GM23338 (cell line): Measurements from ENCODE around the gene LRRC42. TPM values are rescaled to one million over a fixed set of nuclear protein-coding genes. Genes with fewer than 3 reads are reported as not detected.

Source experiments
- ATAC-seq: fragments of 200-7000 bp; cut with Tn5 transposase; 3 replicates; pipeline ENCODE4 v1.9.1; 2020
- DNase-seq: peaks from one replicate; pipeline ENCODE4 v3.0.0-alpha.2; 2015; ENCODE audit warnings: low spot score
- H2AFZ ChIP-seq: fragments of 200-600 bp; sonication (generic); 2 replicates; pipeline ENCODE4 v1.8.0; 2016; ENCODE audit warnings: antibody characterized with exemption, mild to moderate bottlenecking, moderate library complexity
- H3F3A ChIP-seq: fragments of 200-600 bp; sonication (generic); replicated peaks from 2 replicates; pipeline ENCODE4 v1.8.0; 2017; ENCODE audit warnings: antibody characterized with exemption, mixed run types, low read depth
- H3K27ac ChIP-seq: fragments of 200-600 bp; sonication (generic); 2 replicates; pipeline ENCODE4 v1.6.1; 2016; ENCODE audit warnings: low read depth
- H3K27me3 ChIP-seq: fragments of 200-600 bp; sonication (generic); 2 replicates; pipeline ENCODE4 v1.8.0; 2016; ENCODE audit warnings: mild to moderate bottlenecking, mixed run types, moderate library complexity; ENCODE audit not compliant: insufficient read depth
- H3K36me3 ChIP-seq: fragments of 200-600 bp; sonication (generic); 2 replicates; pipeline ENCODE4 v1.8.0; 2016; ENCODE audit warnings: mild to moderate bottlenecking; ENCODE audit not compliant: insufficient read depth
- H3K4me1 ChIP-seq: fragments of 200-600 bp; sonication (generic); 2 replicates; pipeline ENCODE4 v1.8.0; 2016; ENCODE audit warnings: mild to moderate bottlenecking, moderate library complexity; ENCODE audit not compliant: insufficient read depth
- H3K4me2 ChIP-seq: fragments of 200-600 bp; sonication (generic); 2 replicates; pipeline ENCODE4 v1.7.1; 2017; ENCODE audit warnings: mixed run types
- H3K4me3 ChIP-seq: fragments of 200-600 bp; sonication (generic); 2 replicates; pipeline ENCODE4 v1.6.1; 2016; ENCODE audit warnings: mixed run types
- H3K79me2 ChIP-seq: fragments of 200-600 bp; sonication (generic); replicated peaks from 2 replicates; pipeline ENCODE4 v1.8.0; 2017; ENCODE audit warnings: mild to moderate bottlenecking; ENCODE audit not compliant: insufficient read depth
- H3K9me2 ChIP-seq: fragments of 200-600 bp; sonication (generic); 2 replicates; pipeline ENCODE4 v1.8.0; 2017; ENCODE audit not compliant: insufficient read depth
- H4K20me1 ChIP-seq: fragments of 200-600 bp; sonication (generic); replicated peaks from 2 replicates; pipeline ENCODE4 v1.8.0; 2017; ENCODE audit warnings: mild to moderate bottlenecking; ENCODE audit not compliant: insufficient read depth
- H3K27ac Mint-ChIP-seq: 2 replicates; pipeline ENCODE4 v1.8.0; 2020; ENCODE audit warnings: inconsistent platforms, mild to moderate bottlenecking, moderate library complexity, mixed read lengths
- H3K27me3 Mint-ChIP-seq: 3 replicates; pipeline ENCODE4 v1.8.0; 2022; ENCODE audit warnings: low read depth, mild to moderate bottlenecking, moderate library complexity, mixed read lengths, inconsistent platforms; ENCODE audit not compliant: insufficient read depth, poor library complexity
- H3K36me3 Mint-ChIP-seq: 3 replicates; pipeline ENCODE4 v1.8.0; 2021; ENCODE audit warnings: low read depth, mild to moderate bottlenecking, inconsistent platforms, moderate library complexity, mixed read lengths
- H3K4me1 Mint-ChIP-seq: 3 replicates; pipeline ENCODE4 v1.8.0; 2020; ENCODE audit warnings: mild to moderate bottlenecking, inconsistent platforms, mixed read lengths
- H3K4me3 Mint-ChIP-seq: 3 replicates; pipeline ENCODE4 v1.8.0; 2021; ENCODE audit warnings: moderate library complexity, mild to moderate bottlenecking, inconsistent platforms, mixed read lengths
- H3K9me3 Mint-ChIP-seq: 3 replicates; pipeline ENCODE4 v1.8.0; 2020; ENCODE audit warnings: moderate library complexity, mild to moderate bottlenecking, inconsistent platforms, mixed read lengths
- CTCF ChIP-seq, 2 experiments: fragments of 200-600 bp in 1 of 2; sonication (generic) in 1 of 2; conservative IDR thresholded peaks; 2 replicates each; pipeline versions ENCODE4 v1.5.1 to v1.6.1; 2016 to 2017; ENCODE audit warnings: antibody characterized with exemption in 2 of 2, low read depth in 2 of 2, mild to moderate bottlenecking in 2 of 2, moderate library complexity in 1 of 2
- ZNF331 ChIP-seq: fragments of 250-450 bp; sonication (Bioruptor Pico); IDR thresholded peaks from 2 replicates; pipeline ENCODE4 v1.5.0; 2020; ENCODE audit warnings: low read depth, mild to moderate bottlenecking, moderate library complexity
- ZNF462 ChIP-seq: fragments of 250-450 bp; sonication (Bioruptor Pico); IDR thresholded peaks from 2 replicates; pipeline ENCODE4 v1.5.0; 2020; ENCODE audit warnings: mild to moderate bottlenecking, moderate library complexity
- polyA plus RNA-seq: library from polyadenylated mRNA; unstranded; fragments of >200 nt; fragmentation: Nextera tagmentation; extraction: Ambion mirVana; gene quantifications from 2 replicates; pipeline ENCODE4 v1.2.1, GENCODE V29; 2016
- total RNA-seq: library from RNA; depleted of rRNA; stranded (reverse); fragments of >200 nt; shearing (Covaris generic); gene quantifications from 2 replicates; pipeline ENCODE4 v1.2.3, GENCODE V29; 2014

Gene LRRC42
- total and polyA plus RNA-seq, 2 experiments from 2014 or later: 25.9 to 48.1 TPM

GRCh38 chr1:53899708-53900107, 46.4 kb upstream of the LRRC42 start:
- no peak overlapping the region for H3K27ac ChIP-seq
- no peaks in the 10 kb centered on the region for H3K4me1 ChIP-seq
- peaks cover 2% of the 10 kb centered on the region for H3K27me3 Mint-ChIP-seq
- H3K27ac Mint-ChIP-seq: no peak overlapping the region
- no peak overlapping the region for H2AFZ ChIP-seq
- H3K79me2 ChIP-seq: no peaks in the 10 kb centered on the region
- H3K4me3 Mint-ChIP-seq: no peak overlapping the region
- no peaks in the 10 kb centered on the region for H3K4me1 Mint-ChIP-seq
- no peaks in the 10 kb centered on the region for H3K9me3 Mint-ChIP-seq
- H3F3A ChIP-seq: no peaks in the 10 kb centered on the region
- DNase-seq: no peak
- H3K9me2 ChIP-seq: no peaks in the 10 kb centered on the region
- H3K4me3 ChIP-seq: no peak overlapping the region
- no peaks in the 10 kb centered on the region for H3K36me3 ChIP-seq
- H3K36me3 Mint-ChIP-seq: no peaks in the 10 kb centered on the region
- no peak for ATAC-seq
- no peak overlapping the region for H3K4me2 ChIP-seq
- H4K20me1 ChIP-seq: no peaks in the 10 kb centered on the region
- TF ChIP-seq ZNF331 (CRISPR knock-in tag) (no peak), ZNF462 (CRISPR knock-in tag) (no peak), CTCF (conservative IDR thresholded peaks at IDR 0.05; ENCODE audit: low read depth in 2 of 2) (no peak)
- H3K27me3 ChIP-seq: no peaks in the 10 kb centered on the region
